Embryonic facial prominence (tissue), 1 donor: ENCODE data around the gene FSHR.
A peak's percentile ranks its signal among the peaks of the same experiment; 100 is the strongest.

Experiments used
- DNase-seq: peaks from one replicate; pipeline ENCODE4 v3.0.0-alpha.2; 2016; ENCODE audit errors: extremely low spot score

FSHR gene

DNA sequence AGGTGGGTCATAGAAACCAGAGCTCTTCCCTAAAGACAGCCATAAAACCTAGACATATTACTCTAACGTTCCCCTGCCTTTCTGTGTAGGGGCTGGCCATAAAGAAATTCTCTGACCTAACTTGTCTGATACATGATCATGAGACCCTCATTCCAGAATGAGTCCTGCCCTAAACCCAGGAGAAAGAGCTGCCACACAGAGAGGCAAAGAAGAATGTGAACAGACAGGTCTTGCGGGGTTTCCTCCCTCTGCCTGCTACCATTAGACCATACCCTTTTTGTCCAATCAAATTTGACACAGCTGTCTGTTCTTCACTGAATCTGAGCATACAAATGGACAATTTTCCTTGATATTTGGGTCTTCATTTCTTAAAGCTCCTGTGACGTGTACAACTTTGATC is 200.0 kb downstream of the FSHR start:
- no peak for DNase-seq

DNA sequence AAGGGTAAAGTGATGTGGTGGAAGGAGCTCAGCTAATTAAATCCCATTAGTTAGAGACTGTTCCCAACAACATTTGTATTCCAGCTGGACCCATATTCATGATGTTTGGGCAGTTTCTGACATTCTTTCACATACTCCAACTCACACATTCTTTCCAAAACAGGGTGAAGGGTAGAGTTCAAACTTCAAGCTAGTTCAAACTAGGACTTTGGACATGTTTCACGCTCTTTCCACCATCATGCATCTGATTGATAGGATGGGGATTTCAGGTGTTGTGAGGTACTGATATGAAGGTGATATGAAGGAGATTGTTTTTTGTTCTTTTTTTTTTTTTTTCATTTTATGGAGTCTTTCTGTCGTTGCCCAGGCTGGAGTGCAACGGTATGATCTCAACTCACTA is 201.7 kb downstream of the FSHR start:
- no peak for DNase-seq

DNA sequence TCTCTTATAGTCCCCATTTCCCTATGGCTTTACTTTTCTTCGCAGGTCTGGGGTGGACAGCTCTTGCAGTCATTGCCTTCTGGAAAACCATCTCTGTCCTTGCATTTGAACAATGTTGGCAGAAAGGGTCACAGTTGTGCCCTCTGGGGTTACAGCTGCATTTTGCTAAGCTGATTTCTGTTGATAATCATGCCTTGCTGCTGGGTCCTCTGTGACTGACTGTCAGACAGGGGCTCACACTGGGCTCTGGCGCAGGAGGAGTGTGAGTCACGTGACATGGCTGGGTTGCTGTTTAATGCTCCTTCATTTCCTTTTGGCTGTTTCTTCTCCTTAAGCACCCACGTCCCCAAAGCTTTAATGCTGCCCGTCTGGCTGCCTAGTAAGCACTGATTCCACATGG is 202.2 kb downstream of the FSHR start:
- DNase-seq: no peak

DNA sequence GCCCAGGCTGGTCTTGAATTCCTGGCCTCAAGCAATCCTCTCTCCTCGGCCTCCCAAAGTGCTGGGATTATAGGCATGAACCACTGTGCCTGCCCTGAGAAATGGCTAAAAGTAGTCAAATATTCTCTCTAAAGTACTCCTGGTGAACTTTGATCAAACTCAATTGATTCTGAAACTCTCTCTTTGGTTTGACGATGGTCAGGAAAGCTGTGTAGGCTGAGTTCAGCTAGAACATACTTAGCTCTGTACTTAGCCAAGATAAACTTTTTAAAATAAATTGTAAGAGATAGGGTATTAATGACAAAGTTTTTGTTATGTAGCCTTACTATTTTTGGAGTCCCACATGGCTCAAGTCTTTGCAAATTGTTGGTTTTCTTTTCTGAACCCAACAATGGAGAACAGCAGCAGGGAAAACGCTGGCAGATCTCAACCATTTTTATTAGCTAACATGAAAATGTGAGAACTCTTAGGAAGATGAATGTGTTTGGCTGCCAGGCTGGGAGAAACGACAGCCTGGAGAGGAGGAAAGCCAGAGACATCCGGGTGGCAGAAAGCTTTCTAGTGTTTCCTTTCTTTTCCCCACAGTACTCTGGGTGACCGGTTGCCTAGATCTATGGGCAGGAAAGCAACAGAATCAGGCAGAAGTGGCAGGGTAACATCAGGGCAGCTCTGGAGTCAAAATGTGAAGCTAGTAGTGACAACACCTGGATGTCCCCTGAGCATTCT is 205.8 kb downstream of the FSHR start:
- DNase-seq: no peak

DNA sequence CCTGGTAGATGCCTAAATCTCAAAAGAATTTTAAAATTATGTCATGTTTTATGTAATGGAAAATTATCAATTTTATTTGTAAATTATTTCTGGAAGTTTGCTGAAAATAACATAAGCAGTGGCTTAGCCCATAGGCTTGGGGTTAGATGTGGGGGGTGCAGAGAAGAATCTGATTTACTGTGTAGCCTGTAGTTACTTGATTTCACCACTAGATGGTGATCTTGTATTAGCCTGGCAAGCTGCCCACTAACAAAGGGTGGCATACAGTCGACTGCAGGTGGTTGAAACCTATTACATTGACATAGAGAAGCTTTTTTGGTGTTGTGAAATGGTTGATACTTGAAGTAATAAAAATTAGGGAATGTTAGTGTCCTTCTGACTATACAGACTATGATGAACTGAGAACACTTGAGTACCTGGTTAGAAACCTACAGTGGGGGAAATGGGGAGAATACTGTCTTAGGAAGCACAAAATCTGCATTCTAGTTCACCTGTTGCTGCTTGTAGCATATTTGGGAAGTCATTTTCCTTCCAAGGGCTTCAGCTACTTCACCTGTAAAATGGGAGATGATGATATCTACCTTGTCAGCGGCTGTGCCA is 207.8 kb downstream of the FSHR start:
- peak; percentile 72 for DNase-seq

DNA sequence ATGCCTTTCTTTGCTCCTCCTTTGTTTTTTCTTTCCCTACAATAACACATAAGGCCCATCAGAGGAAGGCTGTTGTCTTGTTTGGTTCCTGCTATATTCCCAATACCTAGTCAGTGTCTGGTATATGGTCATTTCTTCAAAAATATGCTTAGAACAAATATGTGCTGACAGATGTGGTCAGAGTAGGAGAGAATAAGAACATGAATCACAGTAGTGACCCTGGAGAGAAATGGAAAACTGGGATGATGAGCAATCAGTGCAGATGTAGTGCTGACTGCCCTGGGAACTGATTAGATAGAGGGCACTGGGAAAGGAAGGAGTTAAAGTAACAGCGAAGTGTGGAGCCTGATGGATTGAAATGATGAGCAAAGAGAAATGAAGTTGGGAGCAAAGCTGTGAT is 209.4 kb downstream of the FSHR start:
- DNase-seq: no peak

DNA sequence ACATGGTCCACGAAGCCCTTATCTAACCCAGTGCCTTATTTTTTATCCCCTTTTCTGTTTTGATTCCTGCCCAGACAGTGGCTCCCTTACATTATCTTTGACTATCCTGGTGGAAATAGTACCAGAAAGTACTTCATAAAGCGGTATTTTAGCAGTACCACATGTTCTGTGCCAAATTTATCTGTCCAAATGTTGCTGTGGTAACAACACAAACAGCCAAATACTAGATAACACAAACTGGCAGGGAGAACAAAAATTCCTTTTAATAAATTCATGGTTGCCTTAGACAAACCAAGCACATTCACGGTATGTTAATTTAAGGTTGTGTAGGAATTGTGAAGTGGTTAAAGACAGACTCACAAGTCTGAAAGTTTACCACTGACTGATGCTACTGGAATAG is 210.9 kb downstream of the FSHR start:
- DNase-seq: no peak

DNA sequence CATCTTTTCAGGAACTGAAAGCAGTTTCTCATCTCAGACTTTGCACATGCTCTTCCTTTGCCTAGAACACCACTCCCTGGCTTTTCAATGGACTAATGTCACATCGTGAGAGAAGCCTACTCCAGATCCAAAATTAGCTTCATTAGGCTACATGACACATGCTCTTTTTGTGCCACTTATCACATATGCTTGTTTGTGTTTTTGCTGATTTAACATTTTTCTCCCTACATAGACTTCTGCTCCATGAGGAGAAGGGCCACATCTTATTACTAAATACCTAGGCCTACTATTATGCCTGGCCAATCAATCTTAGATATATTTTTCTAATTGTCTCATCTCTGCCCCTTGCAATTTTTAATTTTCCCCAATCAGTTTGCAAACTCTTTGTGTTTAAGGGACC is 212.4 kb downstream of the FSHR start:
- DNase-seq: no peak

DNA sequence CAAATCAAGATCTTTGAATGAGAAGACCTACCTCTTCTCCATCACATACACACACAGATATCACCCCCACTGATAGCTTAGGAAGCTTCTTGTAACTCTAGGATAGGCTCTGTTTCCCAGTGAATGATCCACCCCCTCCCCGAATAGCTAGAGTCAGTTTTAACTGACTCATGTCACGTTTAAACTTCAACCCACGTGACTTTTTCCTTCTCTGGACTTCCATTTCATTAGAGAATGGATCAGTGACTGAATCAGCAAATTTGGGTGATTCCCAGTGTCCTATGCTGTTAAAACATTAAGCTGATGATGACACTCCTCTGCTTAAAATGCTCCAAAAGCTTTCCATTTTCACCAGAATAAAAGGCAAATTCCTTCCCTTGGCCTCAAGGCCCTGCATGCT is 212.9 kb downstream of the FSHR start:
- no peak for DNase-seq

DNA sequence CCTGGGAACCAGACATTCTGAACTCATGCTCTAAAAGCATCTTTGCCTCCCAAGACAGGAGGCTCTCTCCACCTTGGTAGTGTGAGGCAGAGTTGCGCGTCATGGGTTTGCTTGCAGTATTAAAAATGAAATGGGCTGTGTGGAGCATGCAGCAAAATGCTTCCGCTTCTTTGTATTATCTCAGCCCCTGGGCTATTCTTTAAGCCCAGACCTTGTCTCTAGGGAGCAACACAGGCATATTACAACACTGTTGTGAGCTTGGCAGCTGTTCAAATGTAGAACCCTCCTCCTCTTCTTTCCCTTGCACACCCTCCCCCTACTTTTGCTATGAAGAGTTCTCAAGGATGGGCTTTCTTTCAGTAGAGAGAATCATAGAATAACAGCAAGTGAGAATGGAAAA is 213.7 kb downstream of the FSHR start:
- peak; percentile 27 for DNase-seq

DNA sequence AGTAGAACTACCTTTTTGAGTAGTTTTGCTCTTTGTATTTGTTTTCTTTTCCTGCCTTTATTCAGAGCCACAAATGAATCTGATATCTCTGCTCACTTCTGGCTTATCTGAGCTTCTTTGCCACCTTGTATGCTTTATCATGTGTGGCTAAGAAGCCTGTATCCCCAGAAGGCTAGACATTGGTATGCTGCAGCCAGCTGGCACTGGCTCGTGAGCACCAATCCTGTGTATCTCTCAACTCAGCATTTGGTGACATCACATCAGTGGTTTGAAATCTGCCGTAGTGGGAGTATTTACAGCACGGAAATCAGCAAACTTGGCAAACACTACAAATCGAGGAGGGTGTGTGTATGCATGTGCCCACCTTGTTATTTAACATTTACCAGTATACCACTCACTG is 215.1 kb downstream of the FSHR start:
- no peak for DNase-seq

DNA sequence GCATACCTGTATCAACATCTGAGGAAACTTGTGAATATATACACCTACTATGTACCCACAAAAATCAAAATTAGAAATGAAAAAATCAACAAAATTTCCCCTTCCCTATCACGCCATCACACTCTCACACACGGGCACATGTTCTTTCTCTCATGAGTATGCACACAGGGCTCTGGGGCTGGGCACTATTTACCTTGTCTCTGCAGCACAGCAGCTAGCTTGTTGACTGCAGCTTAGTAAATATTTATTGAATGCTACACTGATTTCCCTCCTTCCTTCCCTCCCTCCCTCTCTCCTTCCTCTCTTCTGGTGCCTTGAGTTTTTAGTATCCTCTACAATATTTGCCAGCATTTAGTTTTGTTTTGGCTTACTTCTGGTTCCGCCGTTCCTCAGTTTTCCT is 216.1 kb downstream of the FSHR start:
- no peak for DNase-seq

DNA sequence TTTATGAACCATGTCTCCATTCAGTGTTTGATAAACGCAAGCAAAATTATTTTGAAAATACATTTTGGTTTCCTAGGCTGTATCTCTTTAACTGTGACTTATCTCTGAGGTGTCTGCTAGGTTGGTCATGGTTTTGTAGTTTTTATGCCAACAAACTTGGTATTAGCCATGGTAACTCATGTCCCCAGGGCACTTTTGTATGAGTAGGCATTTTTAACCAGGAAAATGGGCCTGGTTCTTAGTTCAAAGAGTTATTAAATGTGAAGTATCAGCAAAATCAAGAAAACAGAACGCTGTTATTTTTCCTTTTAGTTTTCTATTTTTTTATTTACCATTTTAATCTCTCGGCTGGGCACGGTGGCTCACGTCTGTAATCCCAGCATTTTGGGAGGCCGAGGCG is 219.5 kb downstream of the FSHR start:
- no peak for DNase-seq

DNA sequence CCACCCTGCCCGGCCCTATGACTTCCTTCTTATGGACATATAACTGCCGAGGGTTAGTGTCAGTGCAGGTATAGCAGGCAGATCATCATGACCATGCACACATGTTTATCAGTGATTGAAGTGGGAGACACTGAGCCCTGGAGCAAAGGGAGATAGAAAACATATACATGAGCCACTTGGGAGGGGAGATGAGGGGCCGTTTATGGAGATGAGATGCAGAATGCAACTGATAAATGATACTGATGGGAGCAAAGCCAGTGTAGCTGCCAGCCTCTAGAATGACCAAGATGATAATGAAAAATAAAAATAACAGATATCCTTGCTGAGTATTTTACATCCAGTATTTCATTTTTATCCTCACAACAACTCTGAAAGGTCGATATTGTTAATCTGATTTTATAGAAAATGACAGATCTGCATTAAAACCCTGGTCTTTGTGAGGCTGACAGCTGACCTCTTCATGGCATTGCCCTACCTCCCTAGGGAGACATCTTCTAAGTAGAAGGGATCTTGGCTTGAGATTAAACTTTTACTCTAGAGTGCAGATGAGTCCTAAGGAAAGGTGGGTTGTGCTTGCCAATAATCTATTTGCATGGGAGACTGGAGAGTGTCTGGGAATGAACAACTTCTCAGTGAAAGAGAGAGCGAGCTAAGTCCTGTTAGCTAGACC is 220.4 kb downstream of the FSHR start:
- no peak for DNase-seq

DNA sequence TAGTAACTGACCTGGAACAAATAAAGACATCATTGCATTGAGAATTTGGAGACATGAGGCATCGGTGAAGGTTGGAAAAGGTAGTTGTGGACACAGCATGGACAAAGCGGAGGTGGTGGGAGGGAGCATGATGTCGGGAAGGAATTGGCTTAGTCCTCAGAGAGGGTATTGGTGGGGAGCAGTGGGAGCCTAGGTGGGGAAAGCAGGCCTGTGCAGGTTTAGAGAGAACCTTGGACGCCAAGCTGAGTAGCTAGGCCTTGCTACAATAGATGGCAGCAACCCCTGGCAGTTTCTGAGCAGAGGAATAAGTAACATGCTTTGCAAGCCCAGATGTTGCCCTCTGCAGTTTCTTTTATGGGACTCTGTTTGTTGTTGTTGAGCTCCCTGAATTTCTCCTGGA is 221.6 kb downstream of the FSHR start:
- DNase-seq: no peak

DNA sequence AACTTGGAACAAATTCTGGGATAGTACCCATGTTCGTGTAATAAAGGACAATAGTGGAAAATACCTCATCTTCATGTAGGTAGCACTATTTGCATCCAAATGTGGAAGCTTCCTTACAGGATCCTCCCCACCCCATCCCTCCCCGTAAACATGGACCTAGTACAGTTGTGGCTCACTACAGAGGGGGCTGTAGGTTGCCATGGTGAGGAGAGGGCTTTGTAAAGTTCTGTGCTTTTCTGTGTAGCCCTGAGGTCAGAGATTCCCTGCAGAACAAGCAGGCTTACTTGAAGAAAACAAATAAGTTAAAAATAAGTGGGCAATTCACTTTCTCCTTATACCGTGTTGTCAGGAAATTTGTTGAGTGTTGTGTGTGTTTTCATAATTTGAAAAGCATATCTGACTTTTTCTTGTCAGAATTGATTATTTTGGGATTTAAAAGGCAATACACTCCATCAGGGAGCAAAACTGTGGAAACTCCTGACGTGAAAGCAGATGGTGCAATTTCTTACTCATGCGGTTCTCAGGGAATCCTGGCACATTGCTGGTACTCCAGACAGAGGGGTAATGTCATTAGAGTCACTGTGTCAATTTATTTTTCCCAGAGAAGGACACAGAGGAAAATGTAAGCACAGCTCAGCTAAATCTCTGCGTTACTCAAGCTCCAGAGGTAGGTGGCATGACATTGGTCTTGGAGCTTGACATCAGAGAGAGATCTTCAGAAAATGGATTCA is 224.6 kb downstream of the FSHR start:
- no peak for DNase-seq

DNA sequence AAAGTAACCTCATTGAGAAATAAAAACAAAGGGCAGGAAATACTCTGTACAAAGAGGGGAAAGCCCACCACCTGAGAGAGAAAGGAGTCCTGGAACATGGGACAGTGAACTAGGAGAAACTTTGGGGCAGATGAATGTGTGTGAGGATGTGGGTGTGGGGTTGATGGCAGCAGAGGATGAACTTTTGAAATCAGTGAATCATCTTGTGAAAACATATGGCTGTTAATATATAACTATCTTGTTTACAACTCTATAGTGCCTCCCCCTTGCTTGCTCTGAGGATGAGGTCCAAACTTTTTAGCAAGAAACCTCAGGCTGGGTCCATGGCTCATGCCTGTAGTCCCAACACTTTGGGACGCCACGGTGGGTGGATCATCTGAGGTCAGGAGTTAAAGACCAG is 227.0 kb downstream of the FSHR start:
- DNase-seq: no peak

DNA sequence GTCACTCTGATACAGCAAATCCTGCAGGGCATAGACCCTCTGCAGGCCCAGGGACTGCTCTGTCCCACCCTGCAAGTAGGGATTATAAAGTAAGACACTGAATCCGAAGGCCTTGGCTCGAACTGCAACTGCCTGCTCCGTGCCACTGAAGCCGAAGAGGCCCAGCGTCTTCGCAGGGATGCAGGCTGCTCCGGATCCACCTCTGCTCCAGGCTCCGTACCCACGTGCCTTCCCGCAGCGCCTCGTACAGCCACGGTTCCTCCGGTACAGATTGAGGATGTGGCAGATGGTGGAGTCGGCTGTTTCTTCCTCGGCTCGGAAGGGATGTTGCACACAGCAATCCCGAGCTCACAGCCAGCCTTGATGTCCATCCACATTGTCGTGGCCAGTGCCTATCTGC is 238.4 kb downstream of the FSHR start:
- DNase-seq: no peak

DNA sequence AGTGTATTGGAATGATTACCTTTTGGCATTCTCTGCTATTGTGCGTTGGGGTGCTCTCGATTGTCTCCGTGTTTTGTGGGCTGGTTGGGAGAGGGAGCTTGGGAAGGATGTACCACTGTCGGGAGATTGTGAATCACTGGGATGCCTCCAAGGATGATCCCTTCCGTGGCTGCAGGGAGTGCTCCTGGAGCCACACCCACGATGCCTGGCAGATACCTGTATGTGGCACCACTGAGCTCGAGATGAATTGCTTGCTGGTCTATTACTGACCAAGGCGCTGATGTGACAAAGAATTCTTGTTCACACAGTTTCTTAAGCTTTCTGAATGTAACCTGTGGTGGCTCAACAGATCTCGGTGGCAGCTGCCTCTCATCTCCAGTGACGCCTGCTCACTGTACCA is 239.1 kb downstream of the FSHR start:
- no peak for DNase-seq

DNA sequence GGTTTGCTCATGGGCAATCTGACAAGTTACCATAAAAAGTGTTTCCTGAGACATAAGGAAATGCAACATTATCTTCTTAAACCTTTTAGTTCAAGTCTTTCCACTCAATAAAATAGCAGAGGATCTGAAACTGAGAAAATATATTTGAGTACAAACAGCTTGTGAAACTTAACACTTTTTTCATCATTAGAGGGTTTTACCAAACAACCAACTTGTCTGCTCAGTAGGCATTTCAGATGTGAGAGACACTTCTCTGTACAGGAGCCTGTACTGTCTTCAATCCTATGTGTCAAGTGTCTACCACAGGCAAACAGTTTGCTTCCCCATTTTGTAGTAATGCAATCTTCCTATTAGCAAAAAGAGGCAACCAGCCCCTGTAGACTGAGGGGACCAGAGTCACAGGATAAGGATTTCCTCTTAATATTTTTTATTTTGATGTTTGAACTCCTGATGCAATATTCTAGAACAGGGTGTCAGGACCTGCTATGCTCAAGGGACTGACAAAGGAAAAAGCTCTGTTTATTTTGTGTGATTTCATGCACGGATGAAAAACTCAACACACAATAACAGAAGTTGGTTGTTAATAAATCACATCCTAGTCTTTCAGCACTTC is 239.7 kb downstream of the FSHR start:
- no peak for DNase-seq
